GM15510 (cell line): ENCODE results near the gene ABCA7.

ENCODE experiments used
- POLR2A ChIP-seq: IDR thresholded peaks from 3 replicates; pipeline ENCODE4 v1.6.1; 2011; ENCODE audit warnings: borderline replicate concordance; ENCODE audit not compliant: insufficient read length; ENCODE audit errors: extremely low read depth

Gene ABCA7

DNA sequence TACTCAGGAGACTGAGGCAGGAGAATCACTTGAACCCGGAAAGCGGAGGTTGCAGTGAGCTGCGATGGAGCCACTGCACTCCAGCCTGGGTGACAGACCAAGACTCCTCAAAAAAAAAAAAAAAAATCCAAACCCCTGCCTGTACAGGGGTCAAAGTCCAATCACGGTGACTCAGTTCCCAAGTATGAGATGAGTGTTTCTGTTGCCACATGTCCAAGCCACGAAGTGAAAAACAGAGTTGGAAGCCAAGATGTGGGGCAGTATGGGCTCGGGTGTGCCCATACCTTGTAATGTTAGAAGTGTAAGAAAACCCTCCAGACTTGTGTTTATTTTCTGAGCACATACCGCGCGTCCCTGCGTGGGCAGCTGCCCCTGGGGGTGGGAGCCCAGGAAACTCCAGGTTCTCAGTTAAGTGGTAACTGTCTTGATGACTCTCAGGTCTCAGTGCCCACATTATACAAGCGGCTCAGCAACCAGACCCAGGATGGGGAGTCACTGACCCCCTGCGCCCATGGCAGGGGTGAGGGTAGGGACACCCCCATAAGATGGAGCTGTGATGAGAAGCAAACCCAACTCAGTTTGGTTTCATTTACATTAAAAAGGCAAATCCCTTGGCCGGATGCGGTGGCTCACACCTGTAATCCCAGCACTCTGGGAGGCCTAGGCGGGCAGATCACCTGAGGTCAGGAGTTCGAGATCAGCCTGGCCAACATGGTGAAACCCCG, 62.7 kb downstream of the ABCA7 start:
- peak; percentile 24 for TF ChIP-seq POLR2A

DNA sequence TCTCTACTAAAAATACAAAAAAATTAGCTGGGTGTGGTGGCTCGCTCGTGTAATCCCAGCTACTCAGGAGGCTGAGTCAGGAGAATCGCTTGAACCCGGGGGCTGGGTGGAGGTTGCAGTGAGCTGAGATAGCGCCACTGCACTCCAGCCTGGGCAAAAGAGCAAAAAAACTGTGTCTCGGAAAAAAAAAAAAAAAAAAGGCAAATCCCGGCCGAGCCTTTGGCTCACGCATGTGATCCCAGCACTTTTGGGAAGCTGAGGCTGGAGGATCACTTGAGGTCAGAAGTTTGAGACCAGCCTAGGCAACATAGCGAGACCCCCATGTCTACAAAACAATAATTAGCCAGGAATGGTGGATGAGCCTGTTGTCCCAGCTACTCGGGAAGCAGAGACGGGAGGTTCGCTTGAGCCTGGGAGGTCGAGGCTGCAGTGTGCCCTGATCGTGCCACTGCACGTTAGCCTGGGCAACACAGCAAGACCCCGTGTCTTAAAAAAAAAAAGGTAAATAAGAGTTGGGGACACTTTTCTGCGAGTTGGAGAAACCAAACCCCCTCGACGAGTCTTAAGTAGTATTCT, 63.3 kb downstream of the ABCA7 start:
- no peak for TF ChIP-seq POLR2A

DNA sequence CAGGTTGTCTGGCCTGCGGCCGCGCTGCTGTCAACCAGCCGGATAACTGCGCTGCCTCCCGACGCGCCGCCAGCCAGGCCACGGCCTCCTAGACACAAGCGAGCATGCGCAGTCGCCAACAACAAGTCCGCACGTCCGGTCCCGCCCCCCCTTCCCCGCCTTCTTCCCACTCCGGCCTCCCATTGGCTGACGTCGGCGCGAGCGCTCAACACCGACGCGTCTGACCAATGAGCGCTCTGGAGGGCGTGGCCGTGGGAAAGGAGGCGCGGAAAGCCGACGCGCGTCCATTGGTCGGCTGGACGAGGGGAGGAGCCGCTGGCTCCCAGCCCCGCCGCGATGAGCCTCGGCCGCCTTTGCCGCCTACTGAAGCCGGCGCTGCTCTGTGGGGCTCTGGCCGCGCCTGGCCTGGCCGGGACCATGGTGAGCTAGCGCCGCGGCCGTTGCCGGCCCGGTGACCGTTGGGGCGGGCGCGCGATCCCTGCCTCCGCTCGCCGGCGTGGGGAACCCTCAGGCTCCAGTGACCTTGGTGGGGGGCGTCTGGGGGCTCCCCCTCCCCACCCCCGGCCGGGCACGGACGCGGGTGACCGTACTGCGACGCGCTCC, 63.9 kb downstream of the ABCA7 start, which contains the start of gene GPX4:
Gene GPX4, plus strand, starts transcription at position 287 of the 603 bp plus-strand sequence. Its CDS starts 50 bp downstream, at position 337.
- peak; percentile 97 for TF ChIP-seq POLR2A

DNA sequence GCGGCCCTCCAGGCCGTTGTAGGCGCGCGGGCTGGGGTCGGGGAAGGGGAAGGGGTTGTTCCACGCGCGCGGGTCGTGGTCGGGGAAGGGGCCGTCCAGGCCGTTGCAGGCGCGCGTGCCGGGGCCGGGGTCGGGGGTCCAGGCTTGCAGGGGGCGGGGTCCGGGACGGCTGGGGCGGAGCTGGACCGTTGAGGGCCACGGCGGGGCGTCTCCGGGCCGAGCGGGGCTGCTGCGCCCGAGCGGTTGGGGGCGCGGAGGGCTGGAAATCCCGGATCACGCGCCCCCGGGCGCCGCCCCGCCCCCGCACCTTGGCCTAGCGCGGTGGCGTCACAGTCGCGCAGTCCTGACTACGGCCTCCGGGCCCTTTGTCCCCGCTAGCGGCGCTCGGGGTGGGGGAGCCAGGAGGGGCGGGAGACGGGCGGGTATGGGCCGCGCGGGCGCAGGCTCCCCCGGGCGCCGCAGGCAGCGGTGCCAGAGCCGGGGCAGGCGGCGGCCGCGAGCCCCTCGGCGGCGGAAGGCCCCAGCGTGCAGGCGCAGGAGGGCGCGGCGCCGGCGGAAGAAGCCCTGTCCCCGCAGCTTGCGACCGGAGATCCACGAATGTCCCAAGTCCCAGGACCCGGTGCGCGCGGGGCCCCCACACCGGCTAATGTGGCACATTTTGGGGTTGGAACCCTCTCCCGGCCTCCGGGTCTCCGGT, 64.6 kb downstream of the ABCA7 start:
- no peak for TF ChIP-seq POLR2A

DNA sequence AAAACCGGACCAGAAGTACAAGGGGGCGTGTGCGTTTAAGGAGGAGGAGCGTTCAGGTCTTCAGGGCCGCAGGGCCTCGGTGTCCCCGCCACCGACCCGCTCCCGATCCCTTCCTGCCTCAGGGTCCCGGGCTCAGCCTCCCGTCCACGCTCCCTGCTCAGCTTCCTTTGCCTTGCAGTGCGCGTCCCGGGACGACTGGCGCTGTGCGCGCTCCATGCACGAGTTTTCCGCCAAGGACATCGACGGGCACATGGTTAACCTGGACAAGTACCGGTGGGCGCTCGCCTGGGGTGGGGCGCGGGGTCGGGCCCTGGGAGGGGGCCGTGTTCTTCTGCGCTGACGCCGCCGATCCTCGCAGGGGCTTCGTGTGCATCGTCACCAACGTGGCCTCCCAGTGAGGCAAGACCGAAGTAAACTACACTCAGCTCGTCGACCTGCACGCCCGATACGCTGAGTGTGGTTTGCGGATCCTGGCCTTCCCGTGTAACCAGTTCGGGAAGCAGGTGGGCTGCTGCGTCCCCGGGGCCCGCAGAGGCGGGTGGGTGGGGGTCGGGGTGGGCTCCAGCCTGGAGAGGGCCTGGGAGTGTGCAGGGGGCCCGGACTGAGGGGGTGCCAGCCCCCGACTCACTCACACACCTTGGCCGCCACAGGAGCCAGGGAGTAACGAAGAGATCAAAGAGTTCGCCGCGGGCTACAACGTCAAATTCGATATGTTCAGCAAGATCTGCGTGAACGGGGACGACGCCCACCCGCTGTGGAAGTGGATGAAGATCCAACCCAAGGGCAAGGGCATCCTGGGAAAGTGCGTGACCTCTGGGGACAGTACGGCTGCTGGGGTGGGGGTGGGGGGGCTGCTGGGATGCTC, 65.3 kb downstream of the ABCA7 start:
- TF ChIP-seq POLR2A = no peak

DNA sequence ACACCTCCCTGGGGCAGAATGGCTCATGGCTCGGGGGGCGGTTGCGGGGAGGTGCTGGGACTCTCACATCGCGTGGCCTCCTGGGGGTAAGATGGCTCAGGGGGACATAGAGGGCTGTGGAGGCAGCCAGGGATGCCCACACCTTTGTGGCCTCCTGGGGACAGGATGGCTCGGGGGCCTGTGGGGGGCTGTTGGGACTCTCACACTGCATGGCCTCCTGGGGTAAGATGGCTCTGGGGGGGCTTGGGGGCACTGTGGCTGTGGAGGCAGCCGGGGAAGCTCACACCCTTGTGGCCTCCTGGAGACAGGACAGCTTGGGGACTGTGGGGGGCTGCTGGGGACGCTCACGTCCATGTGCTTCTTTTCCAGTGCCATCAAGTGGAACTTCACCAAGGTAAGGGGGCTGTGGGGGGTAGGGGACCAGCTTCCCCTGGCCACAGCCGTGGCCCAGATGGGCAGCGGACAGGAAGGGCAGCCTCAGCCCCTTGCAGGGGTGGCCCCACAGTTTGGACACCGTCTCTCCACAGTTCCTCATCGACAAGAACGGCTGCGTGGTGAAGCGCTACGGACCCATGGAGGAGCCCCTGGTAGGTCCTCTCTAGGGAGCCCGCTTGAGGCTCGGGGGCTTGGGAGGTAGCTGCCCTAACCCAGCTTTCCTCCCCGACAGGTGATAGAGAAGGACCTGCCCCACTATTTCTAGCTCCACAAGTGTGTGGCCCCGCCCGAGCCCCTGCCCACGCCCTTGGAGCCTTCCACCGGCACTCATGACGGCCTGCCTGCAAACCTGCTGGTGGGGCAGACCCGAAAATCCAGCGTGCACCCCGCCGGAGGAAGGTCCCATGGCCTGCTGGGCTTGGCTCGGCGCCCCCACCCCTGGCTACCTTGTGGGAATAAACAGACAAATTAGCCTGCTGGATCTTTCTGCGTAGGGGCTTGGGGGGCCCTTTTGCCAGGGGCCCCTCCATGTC, 66.2 kb downstream of the ABCA7 start:
- no peak for TF ChIP-seq POLR2A

DNA sequence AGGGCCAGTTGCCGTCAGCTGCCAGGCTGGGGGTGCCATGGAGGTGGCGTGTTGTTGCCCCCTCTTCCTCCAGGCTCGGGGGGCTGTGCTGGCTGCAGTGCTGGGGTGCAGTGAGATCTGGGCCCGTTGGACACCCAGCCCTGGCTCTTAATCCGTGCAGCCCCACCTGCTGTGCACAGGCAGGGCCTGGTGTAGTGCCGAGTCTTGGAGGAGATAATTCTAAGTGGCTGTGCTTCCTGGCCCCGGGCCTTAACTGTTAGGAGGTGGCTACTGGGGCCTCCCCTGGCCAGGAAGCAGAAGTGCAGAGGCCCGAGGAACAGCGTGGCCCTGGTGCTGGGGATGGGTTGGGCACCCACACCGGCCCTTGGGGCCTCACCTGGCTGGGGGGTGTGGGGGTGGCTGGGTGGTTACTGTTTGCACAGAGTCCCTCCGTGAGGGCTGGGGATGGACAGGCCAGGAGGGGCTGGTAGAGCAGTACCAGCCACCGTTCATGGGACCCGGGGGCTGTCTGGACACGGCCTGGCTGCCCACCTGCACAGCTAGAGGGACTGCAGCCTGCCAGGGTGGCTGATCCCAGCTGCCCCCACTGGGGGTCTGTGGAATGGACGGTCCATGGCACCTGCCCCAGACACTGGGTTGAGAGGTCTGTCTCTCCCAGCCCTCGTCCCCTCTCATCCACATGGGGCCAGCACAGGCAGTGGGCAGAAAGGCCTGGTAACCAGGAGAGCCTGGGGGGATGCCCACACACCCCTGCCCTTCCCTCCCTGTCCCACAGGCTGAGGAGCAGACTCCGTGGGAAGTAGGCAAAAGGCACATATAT, 67.1 kb downstream of the ABCA7 start:
- peak; percentile 11 for TF ChIP-seq POLR2A

DNA sequence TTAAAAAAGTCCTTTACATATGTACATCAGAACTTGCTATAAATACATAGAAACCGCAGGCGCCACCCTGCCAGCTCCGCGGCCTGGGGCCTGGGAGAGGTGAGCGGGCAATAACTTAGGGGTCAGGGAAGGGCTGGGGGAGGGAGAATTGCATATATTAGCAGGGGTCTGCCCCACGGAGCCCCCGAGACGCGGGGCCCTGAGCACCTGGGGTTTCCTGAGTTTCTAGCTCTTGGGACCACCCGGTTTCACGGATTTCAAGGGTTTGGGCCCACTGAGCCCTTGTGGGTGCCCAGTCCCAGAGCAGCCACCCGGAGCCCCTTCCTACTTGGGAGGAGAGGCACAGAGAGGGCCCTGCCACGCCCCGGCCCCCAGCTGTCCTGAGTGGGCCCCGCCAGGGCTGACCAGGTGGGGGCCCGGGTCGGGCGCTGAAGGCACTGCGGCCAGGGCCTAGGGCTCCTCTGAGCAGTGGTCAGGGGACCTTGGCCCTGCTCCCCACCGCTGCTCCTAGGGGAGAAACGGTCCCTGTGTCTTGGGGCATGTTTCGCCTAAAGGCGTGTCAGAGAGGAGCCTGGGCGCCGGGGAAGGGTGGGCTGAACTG, 67.9 kb downstream of the ABCA7 start:
- no peak for TF ChIP-seq POLR2A

DNA sequence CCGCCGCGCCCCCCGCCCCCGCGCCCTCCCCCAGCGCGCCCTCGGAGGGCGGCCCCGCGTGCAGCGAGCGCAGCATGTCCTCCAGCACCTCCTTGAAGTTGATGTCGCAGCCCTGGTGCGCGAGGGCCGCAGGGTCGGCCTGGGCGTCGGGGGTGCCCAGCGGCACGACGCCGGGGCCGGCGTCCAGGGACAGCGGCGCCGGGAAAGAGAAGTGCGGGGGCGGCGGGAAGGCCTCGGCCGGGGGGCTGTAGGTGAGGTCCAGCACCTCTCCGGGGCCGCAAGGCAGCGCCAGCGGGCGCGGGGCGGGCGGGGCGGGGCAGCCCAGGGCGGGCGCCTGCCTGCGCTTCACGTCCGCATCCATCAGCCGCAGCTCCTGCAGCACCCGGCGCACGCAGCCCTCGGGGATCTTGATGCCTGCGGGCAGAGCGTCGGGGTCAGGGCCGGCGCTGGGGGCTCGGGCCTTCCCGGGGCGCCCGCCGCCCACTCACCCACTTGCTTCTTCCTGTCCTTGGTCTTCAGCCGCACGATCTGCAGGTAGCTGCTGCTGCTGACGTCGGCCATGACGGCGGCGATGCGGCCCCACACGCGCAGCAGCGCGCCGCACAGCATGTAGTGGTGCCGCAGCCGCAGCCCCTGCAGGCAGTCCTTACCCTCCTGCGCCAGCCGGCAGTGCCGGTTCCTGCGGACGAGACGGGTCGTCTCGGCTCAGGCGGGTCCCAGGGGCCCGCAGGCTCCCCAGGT, 68.6 kb downstream of the ABCA7 start:
- no peak for TF ChIP-seq POLR2A

DNA sequence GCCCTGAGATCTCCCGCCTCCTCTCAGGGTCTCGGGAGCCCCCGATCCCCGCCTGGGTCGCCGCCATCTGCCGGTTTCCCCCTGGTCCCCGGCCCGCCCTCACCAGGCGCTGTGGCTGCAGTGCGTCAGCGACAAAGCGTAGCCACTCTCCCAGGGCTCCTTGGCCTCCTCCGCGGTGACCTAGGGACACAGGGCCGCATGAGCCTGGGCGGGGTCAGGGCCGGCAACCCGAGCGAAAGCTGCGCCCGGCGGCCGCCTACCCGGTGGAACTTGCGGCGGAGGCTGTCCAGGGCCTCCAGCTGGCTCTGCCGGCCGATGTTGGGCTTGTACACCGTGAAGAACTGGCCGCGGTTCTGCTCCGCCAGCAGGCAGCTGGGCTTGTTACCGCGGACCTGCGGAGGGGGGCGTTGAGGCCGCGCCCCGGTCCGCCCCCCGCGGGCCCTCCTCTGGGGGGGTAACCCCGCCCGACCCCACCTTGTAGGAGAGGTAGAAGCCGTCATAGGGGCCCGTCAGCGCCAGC, 69.2 kb downstream of the ABCA7 start:
- no peak for TF ChIP-seq POLR2A
